Loucy (cell line): ENCODE data around the gene SLC12A1.

Experiments
- EZH2phosphoT487 ChIP-seq: fragments of 200-600 bp; IDR thresholded peaks from 2 replicates; pipeline ENCODE4 v1.6.1; 2018; ENCODE audit warnings: antibody characterized with exemption, mild to moderate bottlenecking, moderate library complexity, borderline replicate concordance
- TF ChIP-seq, protein P1 (sequence below): fragments of 200-600 bp; sonication (generic); conservative IDR thresholded peaks from 2 replicates; pipeline ENCODE4 v1.5.1; 2014; ENCODE audit warnings: mild to moderate bottlenecking, antibody characterized with exemption, low read length

- TF ChIP-seq, protein P1, sequence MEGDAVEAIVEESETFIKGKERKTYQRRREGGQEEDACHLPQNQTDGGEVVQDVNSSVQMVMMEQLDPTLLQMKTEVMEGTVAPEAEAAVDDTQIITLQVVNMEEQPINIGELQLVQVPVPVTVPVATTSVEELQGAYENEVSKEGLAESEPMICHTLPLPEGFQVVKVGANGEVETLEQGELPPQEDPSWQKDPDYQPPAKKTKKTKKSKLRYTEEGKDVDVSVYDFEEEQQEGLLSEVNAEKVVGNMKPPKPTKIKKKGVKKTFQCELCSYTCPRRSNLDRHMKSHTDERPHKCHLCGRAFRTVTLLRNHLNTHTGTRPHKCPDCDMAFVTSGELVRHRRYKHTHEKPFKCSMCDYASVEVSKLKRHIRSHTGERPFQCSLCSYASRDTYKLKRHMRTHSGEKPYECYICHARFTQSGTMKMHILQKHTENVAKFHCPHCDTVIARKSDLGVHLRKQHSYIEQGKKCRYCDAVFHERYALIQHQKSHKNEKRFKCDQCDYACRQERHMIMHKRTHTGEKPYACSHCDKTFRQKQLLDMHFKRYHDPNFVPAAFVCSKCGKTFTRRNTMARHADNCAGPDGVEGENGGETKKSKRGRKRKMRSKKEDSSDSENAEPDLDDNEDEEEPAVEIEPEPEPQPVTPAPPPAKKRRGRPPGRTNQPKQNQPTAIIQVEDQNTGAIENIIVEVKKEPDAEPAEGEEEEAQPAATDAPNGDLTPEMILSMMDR = no peak
- no peak for TF ChIP-seq EZH2phosphoT487
These were observed 20.6 kb upstream of the SLC12A1 start for GRCh38 chr15:48185529-48185928.
